Left ventricle myocardium inferior (tissue), 1 donor: ENCODE results near the gene DAZL. TPM values are rescaled to one million over a fixed set of nuclear protein-coding genes. Genes with fewer than 3 reads are reported as not detected.
"Not testable (repeated sequence)": the region's sequence is repeated elsewhere in the genome, so short reads cannot be mapped to it uniquely, and the experiment has no call there.

Experiments used
- DNase-seq: peaks from one replicate; pipeline ENCODE4 v3.0.0-alpha.2; 2020
- H3K27ac ChIP-seq: fragments of 200-600 bp; replicated peaks from 2 replicates; pipeline ENCODE4 v1.8.0; 2021
- H3K27me3 ChIP-seq: fragments of 200-600 bp; 2 replicates; pipeline ENCODE4 v1.8.0; 2021; ENCODE audit warnings: low read depth
- H3K36me3 ChIP-seq: fragments of 200-600 bp; 2 replicates; pipeline ENCODE4 v1.8.0; 2021
- H3K4me1 ChIP-seq: fragments of 200-600 bp; 2 replicates; pipeline ENCODE4 v1.8.0; 2021
- H3K4me3 ChIP-seq: fragments of 200-600 bp; 2 replicates; pipeline ENCODE4 v1.8.0; 2021; ENCODE audit warnings: mild to moderate bottlenecking, moderate library complexity
- H3K9me3 ChIP-seq: fragments of 200-600 bp; replicated peaks from 2 replicates; pipeline ENCODE4 v1.8.0; 2021
- intact Hi-C: fragments of 100-400 bp; cut with micrococcal nuclease; formaldehyde crosslinking; loops from one replicate; pipeline ENCODE4 v1.11.0; 2022
- total RNA-seq: library from RNA; stranded (reverse); fragmentation: NEBNext Ultra II Directional; extraction: Animal tissue kit (Norgen Biotek cat#: 25700); gene quantifications from one replicate; pipeline ENCODE4 v1.2.1, GENCODE V29; 2021
- TF ChIP-seq, protein P1 (sequence below): fragments of 200-600 bp; IDR thresholded peaks from 2 replicates; pipeline ENCODE4 v1.8.0; 2021; ENCODE audit warnings: antibody characterized with exemption, mild to moderate bottlenecking, borderline replicate concordance
- donor health status: DM: no; HTN: yes; CAD: no; lungs with severe emphysema.

Gene DAZL
- total RNA-seq, 1 donor from 2014 or later, result not detected

DNA sequence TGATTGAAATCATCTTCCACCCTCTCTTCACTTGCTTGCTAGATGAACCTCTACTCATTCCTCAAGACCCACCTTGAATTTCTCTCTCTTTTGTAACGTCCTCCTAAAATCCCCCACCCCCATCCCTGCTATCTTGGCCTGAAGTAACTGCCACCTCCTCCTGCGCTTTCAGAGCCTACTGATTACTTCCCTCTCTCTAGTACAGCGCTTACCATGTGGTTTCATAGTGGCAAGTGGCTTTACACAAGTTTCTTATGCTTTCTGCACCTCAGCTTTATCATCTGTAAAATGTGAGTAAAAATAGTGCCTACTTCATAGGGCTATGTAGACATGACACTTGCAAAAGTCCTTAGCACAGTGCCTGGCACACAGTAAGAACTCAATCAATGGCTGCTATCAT lies 28.7 kb upstream of the DAZL start:
- H3K27me3 ChIP-seq, result no peaks in the 10 kb centered on the region
- TF ChIP-seq, protein P1, sequence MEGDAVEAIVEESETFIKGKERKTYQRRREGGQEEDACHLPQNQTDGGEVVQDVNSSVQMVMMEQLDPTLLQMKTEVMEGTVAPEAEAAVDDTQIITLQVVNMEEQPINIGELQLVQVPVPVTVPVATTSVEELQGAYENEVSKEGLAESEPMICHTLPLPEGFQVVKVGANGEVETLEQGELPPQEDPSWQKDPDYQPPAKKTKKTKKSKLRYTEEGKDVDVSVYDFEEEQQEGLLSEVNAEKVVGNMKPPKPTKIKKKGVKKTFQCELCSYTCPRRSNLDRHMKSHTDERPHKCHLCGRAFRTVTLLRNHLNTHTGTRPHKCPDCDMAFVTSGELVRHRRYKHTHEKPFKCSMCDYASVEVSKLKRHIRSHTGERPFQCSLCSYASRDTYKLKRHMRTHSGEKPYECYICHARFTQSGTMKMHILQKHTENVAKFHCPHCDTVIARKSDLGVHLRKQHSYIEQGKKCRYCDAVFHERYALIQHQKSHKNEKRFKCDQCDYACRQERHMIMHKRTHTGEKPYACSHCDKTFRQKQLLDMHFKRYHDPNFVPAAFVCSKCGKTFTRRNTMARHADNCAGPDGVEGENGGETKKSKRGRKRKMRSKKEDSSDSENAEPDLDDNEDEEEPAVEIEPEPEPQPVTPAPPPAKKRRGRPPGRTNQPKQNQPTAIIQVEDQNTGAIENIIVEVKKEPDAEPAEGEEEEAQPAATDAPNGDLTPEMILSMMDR, result no peak
- H3K4me1 ChIP-seq, result peaks cover 17% of the 10 kb centered on the region
- DNase-seq, result no peak
- no peaks in the 10 kb centered on the region for H3K9me3 ChIP-seq
- H3K36me3 ChIP-seq, result no peaks in the 10 kb centered on the region
- H3K4me3 ChIP-seq, result no peak overlapping the region
- intact Hi-C loops, result no loop called here
- no peak overlapping the region for H3K27ac ChIP-seq

DNA sequence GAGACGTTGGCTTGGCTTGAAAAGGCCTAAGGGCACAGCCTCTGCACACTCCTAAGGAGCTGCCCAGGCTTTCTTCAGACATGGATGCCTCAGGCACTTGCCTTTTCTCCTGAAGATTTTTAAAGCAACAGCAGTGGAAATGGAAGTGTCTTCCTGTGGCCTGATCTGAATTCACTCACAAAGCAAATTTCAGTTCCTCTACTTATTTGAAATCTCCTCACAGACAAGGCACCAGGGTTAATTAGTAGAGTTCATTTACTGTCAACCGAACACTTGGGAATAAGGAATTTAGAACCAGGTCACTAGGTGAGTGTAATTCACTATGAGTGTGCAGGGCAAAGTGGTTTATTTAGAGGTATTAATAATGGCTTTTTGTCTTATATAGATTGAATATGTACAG lies 27.2 kb upstream of the DAZL start:
- H3K9me3 ChIP-seq, result no peaks in the 10 kb centered on the region
- intact Hi-C loops, result no loop called here
- no peak overlapping the region for H3K4me3 ChIP-seq
- DNase-seq, result no peak
- no peaks in the 10 kb centered on the region for H3K36me3 ChIP-seq
- no peak overlapping the region for H3K27ac ChIP-seq
- TF ChIP-seq, protein P1, result no peak
- H3K27me3 ChIP-seq, result no peaks in the 10 kb centered on the region
- H3K4me1 ChIP-seq, result peaks cover 17% of the 10 kb centered on the region

DNA sequence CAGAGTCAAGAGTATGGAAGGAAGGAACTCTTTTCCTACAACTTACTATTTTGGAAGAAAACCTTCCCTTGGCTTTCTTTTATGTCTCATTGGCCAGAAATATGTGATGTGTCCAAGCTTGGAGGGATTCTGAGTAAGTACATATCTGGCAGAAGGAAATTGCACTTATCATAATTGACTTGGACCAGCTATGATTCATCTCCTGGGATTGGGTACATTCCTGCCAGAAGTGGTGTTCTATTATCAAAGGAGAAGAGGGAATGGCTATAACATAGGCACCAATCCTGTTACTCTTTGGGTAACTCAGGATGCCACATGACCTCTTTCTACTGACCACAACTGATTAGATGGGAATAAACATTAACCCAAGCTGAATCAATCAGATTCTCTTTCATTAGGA lies 13.5 kb upstream of the DAZL start:
- TF ChIP-seq, protein P1, result no peak
- Histone ChIP-seq H3K4me1 (no peaks in the 10 kb centered on the region), H3K27ac (no peak overlapping the region), H3K27me3 (no peaks in the 10 kb centered on the region), H3K4me3 (no peak overlapping the region), H3K36me3 (no peaks in the 10 kb centered on the region), H3K9me3 (peaks cover 9% of the 10 kb centered on the region)
- DNase-seq, result no peak
- intact Hi-C loops, result no loop called here

DNA sequence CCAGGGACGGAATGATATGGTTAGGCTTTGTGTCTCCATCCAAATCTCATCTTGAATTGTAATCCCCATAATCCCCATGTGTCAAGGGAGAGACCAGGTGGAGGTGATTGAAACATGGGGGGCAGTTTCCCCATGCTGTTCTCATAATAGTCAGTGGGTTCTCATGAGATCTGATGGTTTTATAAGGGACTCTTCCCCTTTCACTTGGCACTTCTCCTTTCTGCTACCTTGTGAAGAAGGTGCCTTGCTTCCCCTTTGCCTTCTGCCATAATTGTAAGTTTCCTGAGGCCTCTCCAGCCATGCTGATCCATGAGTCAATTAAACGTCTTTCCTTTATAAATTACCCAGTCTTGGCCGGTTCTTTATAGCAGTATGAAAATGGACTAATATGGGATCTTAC lies 11.9 kb upstream of the DAZL start:
- H3K27me3 ChIP-seq, H3K27ac ChIP-seq, H3K36me3 ChIP-seq, H3K9me3 ChIP-seq, intact Hi-C loops, DNase-seq, H3K4me3 ChIP-seq, H3K4me1 ChIP-seq: not testable (repeated sequence)

DNA sequence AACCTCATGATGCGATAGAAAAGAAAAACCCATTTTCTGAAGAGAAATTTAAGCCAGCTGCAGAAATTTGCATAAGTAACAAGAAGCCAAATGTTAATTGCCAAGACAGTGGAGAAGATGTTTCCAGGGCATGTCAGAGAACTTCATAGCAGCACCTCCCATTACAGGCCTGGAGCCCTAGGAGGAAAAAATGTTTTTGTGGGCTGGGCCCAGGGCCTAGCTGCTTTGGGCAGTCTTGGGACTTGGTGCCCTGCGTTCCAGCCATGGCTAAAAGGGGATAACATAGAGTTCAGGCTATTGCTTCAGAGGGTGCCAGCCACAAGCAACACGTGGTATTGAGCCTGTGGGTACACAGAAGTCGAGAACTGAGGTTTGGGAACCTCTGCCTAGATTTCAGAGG lies 10.9 kb upstream of the DAZL start:
- Histone ChIP-seq H3K27me3 (no peaks in the 10 kb centered on the region), H3K9me3 (peaks cover 9% of the 10 kb centered on the region), H3K4me1 (no peaks in the 10 kb centered on the region), H3K27ac (no peak overlapping the region), H3K36me3 (no peaks in the 10 kb centered on the region), H3K4me3 (no peak overlapping the region)
- intact Hi-C loops, result no loop called here
- no peak for DNase-seq
- TF ChIP-seq, protein P1, result no peak

DNA sequence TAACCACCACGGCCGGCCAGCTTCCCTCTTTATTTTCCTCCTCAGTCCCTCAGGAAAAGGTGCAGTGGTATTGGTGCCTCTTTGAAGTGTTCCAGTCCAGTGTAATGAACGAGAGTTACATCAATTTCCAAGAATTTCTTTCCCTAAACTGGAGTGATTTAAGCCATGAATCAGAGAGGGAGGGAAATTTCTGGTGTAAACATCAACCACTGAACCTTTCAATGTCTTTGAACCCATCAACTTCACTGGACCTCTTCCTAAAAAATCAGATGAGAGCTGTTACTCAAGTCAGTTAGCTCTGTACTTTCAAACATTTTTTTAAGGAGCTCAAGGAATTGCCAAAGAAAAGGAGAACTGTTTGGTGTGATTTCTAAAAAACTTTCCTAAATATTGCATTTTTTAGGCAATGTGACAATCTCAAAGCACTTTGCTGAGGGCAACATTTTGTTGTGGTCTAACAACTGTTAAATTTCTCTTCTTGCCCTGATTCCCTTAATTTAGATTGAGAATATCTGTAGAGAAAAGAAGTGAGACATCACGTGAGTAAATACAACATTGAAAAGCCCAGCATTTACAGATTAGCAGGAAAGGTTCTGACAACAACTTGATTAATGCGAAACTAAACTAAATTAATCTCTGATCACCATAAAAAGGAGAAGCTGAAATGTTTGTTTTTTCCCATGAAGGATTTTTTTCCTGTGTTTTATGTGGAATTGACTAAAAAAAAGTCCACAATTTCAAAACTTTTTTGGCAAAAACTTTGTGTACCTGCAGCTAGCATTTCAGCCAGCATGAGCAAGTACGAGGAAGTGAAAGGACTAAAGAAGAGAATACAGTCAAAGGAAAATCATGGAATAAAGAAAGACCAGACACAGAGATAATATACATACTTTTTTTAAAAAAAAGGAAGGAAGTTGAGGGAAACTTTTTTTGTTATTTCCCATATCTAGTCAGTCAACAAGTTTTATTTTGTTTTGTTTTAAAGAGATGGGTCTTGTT lies 9.1 kb upstream of the DAZL start:
- H3K27me3 ChIP-seq, result no peaks in the 10 kb centered on the region
- TF ChIP-seq, protein P1, result no peak
- intact Hi-C loops, result no loop called here
- H3K27ac ChIP-seq, result no peak overlapping the region
- H3K4me3 ChIP-seq, result no peak overlapping the region
- H3K36me3 ChIP-seq, result no peaks in the 10 kb centered on the region
- H3K9me3 ChIP-seq, result peaks cover 9% of the 10 kb centered on the region
- H3K4me1 ChIP-seq, result no peaks in the 10 kb centered on the region
- DNase-seq, result no peak
